ENCODE results near the gene ZNF678.

The ZNF678 gene

DNA sequence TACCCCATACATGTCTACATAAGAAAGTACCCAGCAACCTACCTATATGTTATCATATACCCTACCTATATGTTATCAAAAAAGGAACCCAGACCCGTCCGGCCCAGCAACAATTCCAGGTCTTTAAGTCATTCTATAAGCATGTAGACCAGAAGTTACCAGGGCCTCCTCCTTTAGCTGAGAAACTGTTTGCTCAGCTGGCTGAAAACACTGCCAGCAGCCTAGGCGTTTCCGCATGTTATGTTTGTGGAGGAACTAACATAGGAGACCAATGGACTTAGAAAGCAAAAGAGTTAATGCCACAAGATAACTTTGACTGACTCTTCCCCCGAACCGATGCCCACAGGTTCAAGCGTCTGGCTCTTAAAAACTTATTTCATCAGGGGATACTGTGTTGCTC is 7.1 kb upstream of the ZNF678 start:
- TF ChIP-seq, protein P1, sequence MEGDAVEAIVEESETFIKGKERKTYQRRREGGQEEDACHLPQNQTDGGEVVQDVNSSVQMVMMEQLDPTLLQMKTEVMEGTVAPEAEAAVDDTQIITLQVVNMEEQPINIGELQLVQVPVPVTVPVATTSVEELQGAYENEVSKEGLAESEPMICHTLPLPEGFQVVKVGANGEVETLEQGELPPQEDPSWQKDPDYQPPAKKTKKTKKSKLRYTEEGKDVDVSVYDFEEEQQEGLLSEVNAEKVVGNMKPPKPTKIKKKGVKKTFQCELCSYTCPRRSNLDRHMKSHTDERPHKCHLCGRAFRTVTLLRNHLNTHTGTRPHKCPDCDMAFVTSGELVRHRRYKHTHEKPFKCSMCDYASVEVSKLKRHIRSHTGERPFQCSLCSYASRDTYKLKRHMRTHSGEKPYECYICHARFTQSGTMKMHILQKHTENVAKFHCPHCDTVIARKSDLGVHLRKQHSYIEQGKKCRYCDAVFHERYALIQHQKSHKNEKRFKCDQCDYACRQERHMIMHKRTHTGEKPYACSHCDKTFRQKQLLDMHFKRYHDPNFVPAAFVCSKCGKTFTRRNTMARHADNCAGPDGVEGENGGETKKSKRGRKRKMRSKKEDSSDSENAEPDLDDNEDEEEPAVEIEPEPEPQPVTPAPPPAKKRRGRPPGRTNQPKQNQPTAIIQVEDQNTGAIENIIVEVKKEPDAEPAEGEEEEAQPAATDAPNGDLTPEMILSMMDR (IDR thresholded peaks at IDR 0.05; ENCODE audit: low read depth, low read length, poor library complexity, severe bottlenecking), result no peak
- no peak for TF ChIP-seq EZH2phosphoT487 (IDR thresholded peaks at IDR 0.05; ENCODE audit: borderline replicate concordance, low read length)
- Histone ChIP-seq H3F3A (ENCODE audit: control insufficient read depth, insufficient read depth) (no peaks in the 10 kb centered on the region), H3K4me2 (ENCODE audit: low read length) (no peak overlapping the region), H3K9me2 (replicated peaks; ENCODE audit: control insufficient read depth, low read length) (no peaks in the 10 kb centered on the region), H3K4me3 (ENCODE audit: low read length) (no peak overlapping the region), H3K4me1 (ENCODE audit: control insufficient read depth, low read length) (peaks cover 9% of the 10 kb centered on the region), H3K36me3 (ENCODE audit: control insufficient read depth, low read length) (no peaks in the 10 kb centered on the region), H4K20me1 (ENCODE audit: control insufficient read depth, insufficient read depth, low read depth, low read length) (no peaks in the 10 kb centered on the region), H3K27me3 (ENCODE audit: control insufficient read depth, low read length) (no peaks in the 10 kb centered on the region), H3K79me2 (ENCODE audit: control insufficient read depth, low read length) (no peaks in the 10 kb centered on the region), H3K9me3 (ENCODE audit: control insufficient read depth, insufficient read depth, low read length) (no peaks in the 10 kb centered on the region; the same call in 1 of the 2 replicates), H3K27ac (ENCODE audit: low read depth, low read length) (no peak overlapping the region)

DNA sequence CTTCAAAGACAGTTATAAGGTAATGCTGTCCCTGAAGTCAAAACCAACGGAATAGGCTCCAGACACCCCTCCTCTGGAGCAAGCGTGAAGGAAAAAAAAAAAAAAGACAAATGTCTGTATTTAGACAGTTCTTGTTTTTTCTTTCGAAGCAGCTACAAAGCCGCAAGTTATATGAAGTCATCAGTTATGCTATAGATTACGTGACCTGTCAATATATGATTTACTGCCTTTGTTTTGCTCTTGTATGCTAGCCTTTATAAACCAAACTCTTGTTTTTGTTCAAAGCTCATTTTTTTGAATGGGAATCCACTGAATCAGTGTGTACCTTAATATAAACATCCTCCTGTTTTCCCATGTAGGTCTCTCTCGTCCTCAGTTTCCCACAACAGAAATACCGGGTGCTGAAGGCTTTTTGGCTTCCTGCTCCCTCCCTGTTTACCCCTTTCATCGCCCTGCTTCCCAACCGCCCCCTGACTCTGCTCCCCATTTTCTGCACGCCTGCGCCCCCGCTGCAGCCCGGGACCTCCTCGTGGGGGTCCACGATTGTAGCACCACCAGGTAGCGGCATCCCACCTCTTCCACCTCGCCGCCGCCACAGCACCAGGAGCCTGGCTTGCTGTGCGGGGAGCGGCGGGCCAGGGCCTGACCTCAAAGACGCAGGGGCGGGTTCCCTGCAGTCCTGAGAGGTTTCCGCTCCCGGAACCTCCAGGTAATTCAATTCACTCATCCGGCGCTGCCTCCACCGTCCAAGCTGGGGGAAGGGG is 5.2 kb upstream of the ZNF678 start:
- Histone ChIP-seq H3K36me3 (ENCODE audit: control insufficient read depth, low read length) (no peaks in the 10 kb centered on the region), H3K27me3 (ENCODE audit: control insufficient read depth, low read length) (no peaks in the 10 kb centered on the region), H3K4me1 (ENCODE audit: control insufficient read depth, low read length) (peaks cover 13% of the 10 kb centered on the region), H3K9me2 (replicated peaks; ENCODE audit: control insufficient read depth, low read length) (no peaks in the 10 kb centered on the region), H3K27ac (ENCODE audit: low read depth, low read length) (no peak overlapping the region), H3K4me2 (ENCODE audit: low read length) (no peak overlapping the region), H3K4me3 (ENCODE audit: low read length) (no peak overlapping the region), H3K79me2 (ENCODE audit: control insufficient read depth, low read length) (no peaks in the 10 kb centered on the region), H3K9me3 (ENCODE audit: control insufficient read depth, insufficient read depth, low read length) (no peaks in the 10 kb centered on the region; the same call in 1 of the 2 replicates), H4K20me1 (ENCODE audit: control insufficient read depth, insufficient read depth, low read depth, low read length) (no peaks in the 10 kb centered on the region), H3F3A (ENCODE audit: control insufficient read depth, insufficient read depth) (no peaks in the 10 kb centered on the region)
- no peak for TF ChIP-seq EZH2phosphoT487 (IDR thresholded peaks at IDR 0.05; ENCODE audit: borderline replicate concordance, low read length)
- TF ChIP-seq, protein P1 (IDR thresholded peaks at IDR 0.05; ENCODE audit: low read depth, low read length, poor library complexity, severe bottlenecking), result no peak

DNA sequence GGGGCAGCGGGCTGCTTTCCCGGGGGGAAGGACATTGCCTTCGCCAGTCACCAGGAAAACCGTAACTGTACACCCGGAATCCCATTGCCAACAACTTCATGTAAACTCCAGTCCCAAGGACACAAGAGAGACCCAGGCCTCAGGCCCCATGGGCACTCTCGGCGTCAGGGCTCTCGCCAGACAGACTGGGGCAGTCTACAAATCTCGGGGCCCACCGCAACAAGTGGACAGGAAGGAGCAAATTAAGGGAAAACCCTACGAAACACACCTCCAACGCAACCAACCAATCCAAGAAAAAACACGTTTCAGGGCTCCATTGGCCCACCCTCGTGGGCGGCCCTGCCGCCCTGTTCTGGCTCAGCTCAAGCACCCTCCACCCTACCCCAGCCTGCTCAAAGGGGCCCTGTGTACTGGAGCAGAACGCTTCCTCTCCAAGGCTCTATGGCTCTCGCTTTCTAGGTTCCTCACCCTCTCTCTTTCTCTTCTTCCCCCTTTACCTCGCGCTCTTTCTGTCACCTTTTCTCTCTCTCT is 4.6 kb upstream of the ZNF678 start:
- Histone ChIP-seq H3K27ac (ENCODE audit: low read depth, low read length) (no peak overlapping the region), H3K4me2 (ENCODE audit: low read length) (peak overlapping the region; percentile 38), H3K79me2 (ENCODE audit: control insufficient read depth, low read length) (peaks cover under 1% of the 10 kb centered on the region), H3K9me3 (ENCODE audit: control insufficient read depth, insufficient read depth, low read length) (no peaks in the 10 kb centered on the region; the same call in 1 of the 2 replicates), H3K36me3 (ENCODE audit: control insufficient read depth, low read length) (no peaks in the 10 kb centered on the region; the same call in 1 of the 2 replicates), H3K4me3 (ENCODE audit: low read length) (no peak overlapping the region; the same call in 1 of the 2 replicates), H4K20me1 (ENCODE audit: control insufficient read depth, insufficient read depth, low read depth, low read length) (no peaks in the 10 kb centered on the region), H3K9me2 (replicated peaks; ENCODE audit: control insufficient read depth, low read length) (no peaks in the 10 kb centered on the region), H3F3A (ENCODE audit: control insufficient read depth, insufficient read depth) (no peaks in the 10 kb centered on the region), H3K4me1 (ENCODE audit: control insufficient read depth, low read length) (peaks cover 14% of the 10 kb centered on the region), H3K27me3 (ENCODE audit: control insufficient read depth, low read length) (no peaks in the 10 kb centered on the region)
- TF ChIP-seq, protein P1 (IDR thresholded peaks at IDR 0.05; ENCODE audit: low read depth, low read length, poor library complexity, severe bottlenecking), result no peak
- TF ChIP-seq EZH2phosphoT487 (IDR thresholded peaks at IDR 0.05; ENCODE audit: borderline replicate concordance, low read length), result no peak

Data from DOHH2 (cell line).